HepG2 (cell line): Measurements from ENCODE around the gene TTLL13. TPM values are rescaled to one million over a fixed set of nuclear protein-coding genes. Genes with fewer than 3 reads are reported as not detected.

Experiments
- EEA1 ChIP-seq: sonication (generic); formaldehyde crosslinking; IDR thresholded peaks from 2 replicates; pipeline ENCODE4 v1.5.1; 2020; ENCODE audit warnings: mild to moderate bottlenecking, missing genetic modification reagents, borderline replicate concordance
- MATR3 ChIP-seq: sonication (generic); formaldehyde crosslinking; IDR thresholded peaks from 2 replicates; pipeline ENCODE4 v1.4.0; 2020; ENCODE audit warnings: missing genetic modification reagents
- SP4 ChIP-seq: sonication (generic); formaldehyde crosslinking; IDR thresholded peaks from 2 replicates; pipeline ENCODE4 v1.8.1; 2023; ENCODE audit warnings: mild to moderate bottlenecking, missing genetic modification reagents
- TBX2 ChIP-seq: sonication (generic); formaldehyde crosslinking; IDR thresholded peaks from 2 replicates; pipeline ENCODE4 v1.5.0; 2020; ENCODE audit warnings: missing genetic modification reagents, mild to moderate bottlenecking, borderline replicate concordance
- ZBTB33 ChIP-seq: sonication (generic); formaldehyde crosslinking; IDR thresholded peaks from 2 replicates; pipeline ENCODE4 v1.4.0; 2020; ENCODE audit warnings: missing genetic modification reagents
- ZNF451 ChIP-seq: sonication (generic); formaldehyde crosslinking; IDR thresholded peaks from 2 replicates; pipeline ENCODE4 v1.5.0; 2020; ENCODE audit warnings: mild to moderate bottlenecking, missing genetic modification reagents
- ZNF646 ChIP-seq: sonication (generic); formaldehyde crosslinking; IDR thresholded peaks from 2 replicates; pipeline ENCODE4 v1.9.0; 2021; ENCODE audit warnings: mild to moderate bottlenecking, missing genetic modification reagents
- ZNF747 ChIP-seq: sonication (generic); formaldehyde crosslinking; IDR thresholded peaks from 2 replicates; pipeline ENCODE4 v1.8.1; 2023; ENCODE audit warnings: missing genetic modification reagents, mild to moderate bottlenecking, borderline replicate concordance
- polyA plus RNA-seq, 8 experiments: library from polyadenylated mRNA; depleted of rRNA in 3 of 8; stranded (reverse) in 7 of 8; unstranded in 1 of 8; fragments of >200 nt; fragmentation: Illumina TruSeq in 4 of 8; extraction: Trizol in 4 of 8; gene quantifications; 2 replicates each; pipeline versions ENCODE4 v1.2.1 to v1.2.3, GENCODE V29; 2011 to 2016; ENCODE audit warnings: low read depth in 4 of 8, missing spikeins in 1 of 8, mixed read lengths in 1 of 8; ENCODE audit not compliant: insufficient read depth in 1 of 8
- total RNA-seq, 5 experiments: library from RNA; depleted of rRNA; stranded (reverse); fragments of >200 nt; fragmentation: Illumina TruSeq; extraction: Trizol; gene quantifications; 2 replicates each; pipeline ENCODE4 v1.2.3, GENCODE V29; 2016; ENCODE audit warnings: low read depth in 1 of 5
- TF ChIP-seq, protein P1 (sequence below): sonication (generic); formaldehyde crosslinking; IDR thresholded peaks from one replicate; pipeline ENCODE4 v1.5.1; 2020; ENCODE audit warnings: mild to moderate bottlenecking, missing genetic modification reagents; ENCODE audit errors: not compliant biosample characterization

Gene TTLL13
- total and polyA plus RNA-seq, 2 of the 13 experiments (the other 11 are each of a cell fraction or from before 2014, with no cell fraction given), result 0.07 to 0.29 TPM

DNA sequence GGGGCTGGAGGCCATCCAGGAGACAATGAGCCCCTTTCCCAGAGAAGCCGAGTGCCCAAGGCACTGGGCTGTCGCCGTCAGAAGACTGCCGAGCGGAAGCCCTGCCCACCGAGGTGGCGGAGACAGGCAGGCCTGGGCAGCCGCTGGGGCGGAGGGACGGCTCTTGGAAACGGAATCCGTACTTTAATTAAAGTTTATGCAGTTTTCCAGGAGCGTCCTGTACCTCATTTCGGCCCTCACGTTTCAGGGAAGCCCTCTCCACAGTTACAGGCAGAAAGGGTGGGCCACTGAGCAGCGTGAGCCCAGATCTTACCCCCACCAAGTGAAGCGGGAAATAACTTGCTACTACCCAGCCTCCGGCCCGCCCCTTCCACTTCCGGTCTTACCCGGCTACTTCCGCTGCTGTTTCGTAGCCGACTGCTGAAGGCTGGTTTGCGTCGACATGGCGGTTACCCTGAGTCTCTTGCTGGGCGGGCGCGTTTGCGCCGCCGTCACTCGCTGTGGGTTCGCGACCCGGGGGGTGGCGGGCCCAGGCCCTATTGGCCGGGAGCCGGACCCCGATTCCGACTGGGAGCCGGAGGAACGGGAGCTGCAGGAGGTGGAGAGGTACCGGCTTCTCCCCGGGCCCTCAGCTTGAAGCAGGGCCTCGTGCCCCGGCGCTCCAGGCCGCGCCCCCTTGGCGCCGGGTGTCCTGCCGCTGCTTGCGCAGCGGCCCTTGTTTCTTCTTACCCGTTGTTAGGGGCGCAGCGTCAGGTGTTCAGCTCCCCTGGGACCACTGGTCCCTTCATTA is 16.1 kb downstream of the TTLL13 start, which contains the start of gene NGRN (continued):
- peak; percentile 80 for TF ChIP-seq TBX2
- TF ChIP-seq ZBTB33 (CRISPR knock-in tag), result peak; percentile 34
- TF ChIP-seq EEA1, result no peak; the same call in 1 of the 2 replicates
- peak; percentile 76 for TF ChIP-seq ZNF747 (CRISPR knock-in tag)
- no peak for TF ChIP-seq MATR3
- TF ChIP-seq SP4 (CRISPR knock-in tag), result peak; percentile 65
- peak; percentile 18; the same call in 1 of the 2 replicates for TF ChIP-seq ZNF451
- TF ChIP-seq, protein P1, sequence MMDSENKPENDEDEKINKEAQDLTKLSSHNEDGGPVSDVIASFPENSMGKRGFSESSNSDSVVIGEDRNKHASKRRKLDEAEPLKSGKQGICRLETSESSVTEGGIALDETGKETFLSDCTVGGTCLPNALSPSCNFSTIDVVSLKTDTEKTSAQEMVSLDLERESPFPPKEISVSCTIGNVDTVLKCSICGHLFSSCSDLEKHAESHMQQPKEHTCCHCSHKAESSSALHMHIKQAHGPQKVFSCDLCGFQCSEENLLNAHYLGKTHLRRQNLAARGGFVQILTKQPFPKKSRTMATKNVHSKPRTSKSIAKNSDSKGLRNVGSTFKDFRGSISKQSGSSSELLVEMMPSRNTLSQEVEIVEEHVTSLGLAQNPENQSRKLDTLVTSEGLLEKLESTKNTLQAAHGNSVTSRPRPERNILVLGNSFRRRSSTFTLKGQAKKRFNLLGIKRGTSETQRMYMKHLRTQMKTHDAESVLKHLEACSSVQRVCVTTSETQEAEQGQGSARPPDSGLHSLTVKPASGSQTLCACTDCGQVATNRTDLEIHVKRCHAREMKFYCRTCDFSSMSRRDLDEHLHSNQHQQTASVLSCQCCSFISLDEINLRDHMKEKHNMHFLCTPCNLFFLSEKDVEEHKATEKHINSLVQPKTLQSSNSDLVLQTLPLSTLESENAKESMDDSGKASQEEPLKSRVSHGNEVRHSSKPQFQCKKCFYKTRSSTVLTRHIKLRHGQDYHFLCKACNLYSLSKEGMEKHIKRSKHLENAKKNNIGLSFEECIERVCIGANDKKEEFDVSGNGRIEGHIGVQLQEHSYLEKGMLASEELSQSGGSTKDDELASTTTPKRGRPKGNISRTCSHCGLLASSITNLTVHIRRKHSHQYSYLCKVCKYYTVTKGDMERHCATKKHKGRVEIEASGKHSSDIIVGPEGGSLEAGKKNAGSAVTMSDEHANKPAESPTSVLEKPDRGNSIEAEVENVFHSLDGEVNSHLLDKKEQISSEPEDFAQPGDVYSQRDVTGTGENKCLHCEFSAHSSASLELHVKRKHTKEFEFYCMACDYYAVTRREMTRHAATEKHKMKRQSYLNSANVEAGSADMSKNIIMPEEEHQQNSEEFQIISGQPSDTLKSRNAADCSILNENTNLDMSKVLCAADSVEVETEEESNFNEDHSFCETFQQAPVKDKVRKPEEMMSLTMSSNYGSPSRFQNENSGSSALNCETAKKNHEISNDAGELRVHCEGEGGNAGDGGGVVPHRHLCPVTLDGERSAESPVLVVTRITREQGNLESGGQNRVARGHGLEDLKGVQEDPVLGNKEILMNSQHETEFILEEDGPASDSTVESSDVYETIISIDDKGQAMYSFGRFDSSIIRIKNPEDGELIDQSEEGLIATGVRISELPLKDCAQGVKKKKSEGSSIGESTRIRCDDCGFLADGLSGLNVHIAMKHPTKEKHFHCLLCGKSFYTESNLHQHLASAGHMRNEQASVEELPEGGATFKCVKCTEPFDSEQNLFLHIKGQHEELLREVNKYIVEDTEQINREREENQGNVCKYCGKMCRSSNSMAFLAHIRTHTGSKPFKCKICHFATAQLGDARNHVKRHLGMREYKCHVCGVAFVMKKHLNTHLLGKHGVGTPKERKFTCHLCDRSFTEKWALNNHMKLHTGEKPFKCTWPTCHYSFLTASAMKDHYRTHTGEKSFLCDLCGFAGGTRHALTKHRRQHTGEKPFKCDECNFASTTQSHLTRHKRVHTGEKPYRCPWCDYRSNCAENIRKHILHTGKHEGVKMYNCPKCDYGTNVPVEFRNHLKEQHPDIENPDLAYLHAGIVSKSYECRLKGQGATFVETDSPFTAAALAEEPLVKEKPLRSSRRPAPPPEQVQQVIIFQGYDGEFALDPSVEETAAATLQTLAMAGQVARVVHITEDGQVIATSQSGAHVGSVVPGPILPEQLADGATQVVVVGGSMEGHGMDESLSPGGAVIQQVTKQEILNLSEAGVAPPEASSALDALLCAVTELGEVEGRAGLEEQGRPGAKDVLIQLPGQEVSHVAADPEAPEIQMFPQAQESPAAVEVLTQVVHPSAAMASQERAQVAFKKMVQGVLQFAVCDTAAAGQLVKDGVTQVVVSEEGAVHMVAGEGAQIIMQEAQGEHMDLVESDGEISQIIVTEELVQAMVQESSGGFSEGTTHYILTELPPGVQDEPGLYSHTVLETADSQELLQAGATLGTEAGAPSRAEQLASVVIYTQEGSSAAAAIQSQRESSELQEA (CRISPR knock-in tag), result peak; percentile 69
- no peak for TF ChIP-seq ZNF646 (CRISPR knock-in tag)
